Vagina (tissue), 2 donors: ENCODE data around the gene C1D.

ENCODE experiments used
- CTCF ChIP-seq, 3 experiments: fragments of 450-650 bp in 2 of 3; fragments of 200-600 bp in 1 of 3; sonication (generic) in 1 of 3; IDR thresholded peaks; one replicate each; pipeline ENCODE4 v1.5.1; 2017 to 2019; ENCODE audit warnings: antibody characterized with exemption in 3 of 3, mild to moderate bottlenecking in 2 of 3, moderate library complexity in 2 of 3
- POLR2A ChIP-seq, 2 donors: fragments of 450-650 bp; IDR thresholded peaks; one replicate each; pipeline ENCODE4 v1.6.1; 2017; ENCODE audit warnings: antibody characterized with exemption in 2 of 2, mild to moderate bottlenecking in 2 of 2, moderate library complexity in 2 of 2
- POLR2AphosphoS5 ChIP-seq, 2 donors: sonication (generic); formaldehyde crosslinking; IDR thresholded peaks; one replicate each; pipeline ENCODE4 v1.9.0; 2017; ENCODE audit warnings: antibody characterized with exemption in 2 of 2, mild to moderate bottlenecking in 2 of 2, low read depth in 1 of 2; ENCODE audit not compliant: insufficient read depth in 1 of 2

GRCh38 chr2:68093634-68094033 is 30.8 kb upstream of the C1D start:
- TF ChIP-seq CTCF (IDR thresholded peaks at IDR 0.05) (no peak), POLR2A (IDR thresholded peaks at IDR 0.05) (no peak), POLR2AphosphoS5 (IDR thresholded peaks at IDR 0.05; ENCODE audit: insufficient read depth in 1 of 2, low read depth in 1 of 2) (no peak)
